Right renal pelvis (tissue), 4 donors: ENCODE data around the gene CCDC91. TPM values are rescaled to one million over a fixed set of nuclear protein-coding genes. Genes with fewer than 3 reads are reported as not detected.
"Not testable (repeated sequence)": the region's sequence is repeated elsewhere in the genome, so short reads cannot be mapped to it uniquely, and the experiment has no call there.

ENCODE experiments used
- DNase-seq, 4 donors: peaks; one replicate each; pipeline ENCODE4 v3.0.0-alpha.2; 2013; ENCODE audit warnings: low read depth in 4 of 4, low spot score in 3 of 4, missing footprints in 1 of 4
- polyA plus RNA-seq, 4 donors: library from polyadenylated mRNA; unstranded; fragments of 120-200 nt; gene quantifications; one replicate each; pipeline ENCODE4 v1.2.1, GENCODE V29; 2013; ENCODE audit not compliant: insufficient read length in 4 of 4

Gene CCDC91
- polyA plus RNA-seq, 4 donors, result 27.4 to 32.8 (median 31.2) TPM

GRCh38 chr12:28231248-28231647, 41.0 kb downstream of the CCDC91 start:
- DNase-seq, result no peak

GRCh38 chr12:28232211-28232928, 42.1 kb downstream of the CCDC91 start:
- no peak for DNase-seq

GRCh38 chr12:28234444-28234843, 44.2 kb downstream of the CCDC91 start:
- no peak for DNase-seq

GRCh38 chr12:28235015-28235414, 44.8 kb downstream of the CCDC91 start:
- DNase-seq, result no peak

GRCh38 chr12:28235985-28236384, 45.7 kb downstream of the CCDC91 start:
- no peak for DNase-seq

- no peak for DNase-seq
These were observed 47.2 kb downstream of the CCDC91 start for GRCh38 chr12:28237423-28237822.

GRCh38 chr12:28239918-28240317, 49.7 kb downstream of the CCDC91 start:
- no peak for DNase-seq

GRCh38 chr12:28240853-28241252, 50.6 kb downstream of the CCDC91 start:
- no peak for DNase-seq

- DNase-seq, result no peak
These were observed 51.9 kb downstream of the CCDC91 start for GRCh38 chr12:28242129-28242495.

- DNase-seq, result no peak
These were observed 52.4 kb downstream of the CCDC91 start for GRCh38 chr12:28242496-28243309.

- no peak for DNase-seq
These were observed 53.0 kb downstream of the CCDC91 start for GRCh38 chr12:28243310-28243633.

GRCh38 chr12:28247806-28248205, 57.5 kb downstream of the CCDC91 start:
- DNase-seq, result no peak

- DNase-seq, result no peak
These were observed 58.4 kb downstream of the CCDC91 start for GRCh38 chr12:28248555-28249145.

GRCh38 chr12:28253161-28253641, 62.9 kb downstream of the CCDC91 start:
- DNase-seq, result no peak

- no peak for DNase-seq
These were observed 67.2 kb downstream of the CCDC91 start for GRCh38 chr12:28257411-28257810.

- DNase-seq, result no peak
These were observed 68.7 kb downstream of the CCDC91 start for GRCh38 chr12:28258998-28259397.

GRCh38 chr12:28265435-28266042, 75.3 kb downstream of the CCDC91 start:
- no peak for DNase-seq

GRCh38 chr12:28267920-28268607, 77.8 kb downstream of the CCDC91 start:
- DNase-seq, result not testable (repeated sequence)

- no peak for DNase-seq
These were observed 78.5 kb downstream of the CCDC91 start for GRCh38 chr12:28268608-28269229.

- no peak for DNase-seq
These were observed 79.6 kb downstream of the CCDC91 start for GRCh38 chr12:28269851-28270250.
